B cell (primary cell): ENCODE results near the gene THEM5.

ENCODE experiments used
- CTCF ChIP-seq: fragments of 200-600 bp; IDR thresholded peaks from one replicate; pipeline ENCODE4 v1.8.0; 2022; ENCODE audit warnings: antibody characterized with exemption, mild to moderate bottlenecking
- EZH2 ChIP-seq: IDR thresholded peaks from 2 replicates; pipeline ENCODE4 v1.6.1; 2012; ENCODE audit warnings: borderline replicate concordance, low read depth, mild to moderate bottlenecking, moderate library complexity, low read length; ENCODE audit not compliant: insufficient read depth, poor library complexity, severe bottlenecking

DNA sequence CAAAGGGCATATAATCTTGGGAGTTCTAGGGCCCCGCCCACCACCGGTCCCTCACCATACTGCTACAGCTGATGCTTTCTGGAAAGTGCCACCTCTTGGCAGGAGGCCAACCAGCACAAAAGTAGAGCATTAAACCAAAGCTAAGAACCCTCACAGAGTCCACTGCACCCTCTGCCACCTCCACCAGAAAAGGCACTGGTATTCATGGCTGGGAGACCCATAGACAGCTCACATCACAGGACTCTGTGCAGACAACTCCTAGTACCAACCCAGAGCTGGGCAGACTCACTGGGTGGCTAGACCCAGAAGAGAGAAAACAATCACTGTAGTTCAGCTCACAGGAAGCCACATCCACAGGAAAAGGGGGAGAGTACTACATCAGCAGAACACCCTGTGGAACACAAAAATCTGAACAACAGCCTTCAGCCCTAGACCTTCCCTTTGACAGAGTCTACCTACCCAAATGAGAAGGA is 45.0 kb upstream of the THEM5 start:
- TF ChIP-seq CTCF (no peak), EZH2 (no peak)
